Measurements from ENCODE around the gene STAG3. TPM values are rescaled to one million over a fixed set of nuclear protein-coding genes. Genes with fewer than 3 reads are reported as not detected.
"Not testable (repeated sequence)": the region's sequence is repeated elsewhere in the genome, so short reads cannot be mapped to it uniquely, and the experiment has no call there.

Gene STAG3
- total and polyA plus RNA-seq, 4 donors, result 2.0 to 2.8 (median 2.1) TPM

GRCh38 chr7:100246121-100246864 lies 68.6 kb downstream of the STAG3 start:
- not testable (repeated sequence) for H3K27ac ChIP-seq (ENCODE audit: low read depth in 1 of 2, low read length in 1 of 2); DNase-seq; H3K36me3 ChIP-seq (ENCODE audit: control insufficient read depth in 4 of 4, insufficient read depth in 4 of 4, low read length in 4 of 4); H3K4me3 ChIP-seq; H3K9ac ChIP-seq (ENCODE audit: insufficient read depth in 1 of 2, low read length in 2 of 2); H3K9me3 ChIP-seq (ENCODE audit: control insufficient read depth in 4 of 4, insufficient read depth in 3 of 4, low read length in 3 of 4); H3K27me3 ChIP-seq (ENCODE audit: control insufficient read depth in 3 of 3, insufficient read depth in 3 of 3, low read length in 2 of 3); ATAC-seq (ENCODE audit: insufficient read depth, low FRiP score); H3K4me1 ChIP-seq (ENCODE audit: control insufficient read depth in 5 of 5, insufficient read depth in 5 of 5, low read length in 5 of 5)
- WGBS, 2 donors, result 88 to 94% methylated on average over 11 to 15 of the region's 15 CpGs

DNA sequence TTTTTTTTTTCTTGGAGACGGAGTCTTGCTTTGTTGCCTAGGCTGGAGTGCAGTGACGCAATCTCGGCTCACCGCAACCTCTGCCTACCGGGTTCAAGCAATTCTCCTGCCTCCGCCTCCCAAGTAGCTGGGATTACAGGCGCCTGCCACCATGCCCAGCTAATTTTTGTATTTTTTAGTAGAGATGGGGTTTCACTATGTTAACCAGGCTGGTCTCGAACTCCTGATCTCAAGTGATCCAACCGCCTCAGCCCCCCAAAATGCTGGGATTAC lies 69.1 kb downstream of the STAG3 start:
- not testable (repeated sequence) for H3K27ac ChIP-seq (ENCODE audit: low read depth in 1 of 2, low read length in 1 of 2); H3K9ac ChIP-seq (ENCODE audit: insufficient read depth in 1 of 2, low read length in 2 of 2); H3K4me3 ChIP-seq; DNase-seq; H3K27me3 ChIP-seq (ENCODE audit: control insufficient read depth in 3 of 3, insufficient read depth in 3 of 3, low read length in 2 of 3); ATAC-seq (ENCODE audit: insufficient read depth, low FRiP score); H3K36me3 ChIP-seq (ENCODE audit: control insufficient read depth in 4 of 4, insufficient read depth in 4 of 4, low read length in 4 of 4); H3K9me3 ChIP-seq (ENCODE audit: control insufficient read depth in 4 of 4, insufficient read depth in 3 of 4, low read length in 3 of 4); H3K4me1 ChIP-seq (ENCODE audit: control insufficient read depth in 5 of 5, insufficient read depth in 5 of 5, low read length in 5 of 5)
- 79 to 84% methylated on average over 9 of the region's 9 CpGs for WGBS, 2 donors

GRCh38 chr7:100247152-100247757 lies 69.5 kb downstream of the STAG3 start:
- no peak overlapping the region for H3K9ac ChIP-seq (ENCODE audit: insufficient read depth in 1 of 2, low read length in 2 of 2)
- no peaks in the 10 kb centered on the region for H3K27me3 ChIP-seq (ENCODE audit: control insufficient read depth in 3 of 3, insufficient read depth in 3 of 3, low read length in 2 of 3)
- no peak for ATAC-seq (ENCODE audit: insufficient read depth, low FRiP score)
- DNase-seq, result peak; percentile 19 to 48 (median 38)
- TF ChIP-seq CTCF (IDR thresholded peaks at IDR 0.05; ENCODE audit: control extremely low read depth, extremely low read depth), result no peak
- 54 to 55% methylated on average over 11 of the region's 11 CpGs for whole genome bisulfite sequencing, 2 donors
- H3K36me3 ChIP-seq (ENCODE audit: control insufficient read depth in 4 of 4, insufficient read depth in 4 of 4, low read length in 4 of 4), result no peaks in the 10 kb centered on the region
- no peak overlapping the region for H3K4me3 ChIP-seq
- H3K4me1 ChIP-seq (ENCODE audit: control insufficient read depth in 5 of 5, insufficient read depth in 5 of 5, low read length in 5 of 5), result peaks cover 0 to 3% (median 0%) of the 10 kb centered on the region in 5 donors
- no peaks in the 10 kb centered on the region for H3K9me3 ChIP-seq (ENCODE audit: control insufficient read depth in 4 of 4, insufficient read depth in 3 of 4, low read length in 3 of 4)
- no peak overlapping the region for H3K27ac ChIP-seq (ENCODE audit: low read depth in 1 of 2, low read length in 1 of 2)

- TF ChIP-seq CTCF (IDR thresholded peaks at IDR 0.05; ENCODE audit: control extremely low read depth, extremely low read depth), result no peak
- 90 to 92% methylated on average over 10 of the region's 10 CpGs for WGBS, 2 donors
- Histone ChIP-seq H3K4me1 (ENCODE audit: control insufficient read depth in 5 of 5, insufficient read depth in 5 of 5, low read length in 5 of 5) (peaks cover 0 to 3% (median 0%) of the 10 kb centered on the region in 5 donors), H3K27me3 (ENCODE audit: control insufficient read depth in 3 of 3, insufficient read depth in 3 of 3, low read length in 2 of 3) (no peaks in the 10 kb centered on the region), H3K36me3 (ENCODE audit: control insufficient read depth in 4 of 4, insufficient read depth in 4 of 4, low read length in 4 of 4) (no peaks in the 10 kb centered on the region), H3K9ac (ENCODE audit: insufficient read depth in 1 of 2, low read length in 2 of 2) (no peak overlapping the region), H3K27ac (ENCODE audit: low read depth in 1 of 2, low read length in 1 of 2) (no peak overlapping the region), H3K9me3 (ENCODE audit: control insufficient read depth in 4 of 4, insufficient read depth in 3 of 4, low read length in 3 of 4) (no peaks in the 10 kb centered on the region), H3K4me3 (no peak overlapping the region)
- ATAC-seq (ENCODE audit: insufficient read depth, low FRiP score) (no peak), DNase-seq (no peak)
Measured at GRCh38 chr7:100248483-100248882, 70.8 kb downstream of the STAG3 start.
